GM21576 (cell line): ENCODE results near the gene STEAP3.

Source experiments
- ATAC-seq: cut with Tn5 transposase; IDR thresholded peaks from one replicate; pipeline ENCODE4 v1.9.1; 2021; ENCODE audit warnings: mild to moderate bottlenecking, moderate library complexity; ENCODE audit not compliant: unreplicated experiment

STEAP3 gene

DNA sequence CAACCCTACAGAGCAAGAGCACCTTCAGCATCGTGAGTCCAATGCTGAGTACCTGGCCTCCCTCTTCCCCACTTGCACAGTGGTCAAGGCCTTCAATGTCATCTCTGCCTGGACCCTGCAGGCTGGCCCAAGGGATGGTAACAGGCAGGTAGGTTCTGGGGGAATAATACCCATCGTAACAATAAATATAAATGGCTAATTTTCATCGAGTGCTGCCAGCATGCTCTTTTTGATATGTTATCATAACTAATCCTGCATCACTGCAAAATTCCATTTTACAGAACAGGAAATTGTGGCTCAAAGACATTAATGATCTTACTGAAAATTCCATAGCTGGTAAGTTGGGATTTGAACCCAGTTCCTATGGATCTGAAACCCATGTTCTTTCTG lies 22.2 kb downstream of the STEAP3 start:
- ATAC-seq, result no peak

GRCh38 chr2:119246884-119247843 lies 23.5 kb downstream of the STEAP3 start:
- no peak for ATAC-seq

DNA sequence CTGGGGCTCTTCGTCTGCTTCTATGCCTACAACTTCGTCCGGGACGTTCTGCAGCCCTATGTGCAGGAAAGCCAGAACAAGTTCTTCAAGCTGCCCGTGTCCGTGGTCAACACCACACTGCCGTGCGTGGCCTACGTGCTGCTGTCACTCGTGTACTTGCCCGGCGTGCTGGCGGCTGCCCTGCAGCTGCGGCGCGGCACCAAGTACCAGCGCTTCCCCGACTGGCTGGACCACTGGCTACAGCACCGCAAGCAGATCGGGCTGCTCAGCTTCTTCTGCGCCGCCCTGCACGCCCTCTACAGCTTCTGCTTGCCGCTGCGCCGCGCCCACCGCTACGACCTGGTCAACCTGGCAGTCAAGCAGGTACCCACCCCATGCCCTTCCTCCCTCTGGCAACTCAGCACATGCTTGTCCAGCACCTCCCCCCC lies 24.2 kb downstream of the STEAP3 start:
- no peak for ATAC-seq

DNA sequence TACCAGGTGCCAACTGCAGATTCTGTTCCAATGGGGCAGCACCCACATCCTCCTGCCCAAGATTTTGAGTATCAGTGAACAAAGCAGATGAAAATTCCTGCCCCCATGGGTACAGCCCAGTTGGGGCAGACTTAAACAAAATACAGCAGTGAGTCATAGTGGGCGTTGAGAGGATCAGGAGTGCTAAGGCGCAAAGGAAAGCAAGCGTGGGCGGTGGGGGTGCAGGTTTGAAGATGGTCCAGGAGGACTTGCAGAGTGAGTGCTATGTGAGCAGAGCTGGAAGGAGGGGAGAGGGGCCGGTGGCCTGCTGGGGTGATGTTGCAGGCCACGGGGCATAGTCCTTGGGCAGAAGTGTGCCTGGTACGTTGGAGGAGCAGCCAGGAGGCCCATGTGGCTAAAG lies 24.7 kb downstream of the STEAP3 start:
- no peak for ATAC-seq

GRCh38 chr2:119248751-119249150 lies 25.1 kb downstream of the STEAP3 start:
- ATAC-seq, result no peak

DNA sequence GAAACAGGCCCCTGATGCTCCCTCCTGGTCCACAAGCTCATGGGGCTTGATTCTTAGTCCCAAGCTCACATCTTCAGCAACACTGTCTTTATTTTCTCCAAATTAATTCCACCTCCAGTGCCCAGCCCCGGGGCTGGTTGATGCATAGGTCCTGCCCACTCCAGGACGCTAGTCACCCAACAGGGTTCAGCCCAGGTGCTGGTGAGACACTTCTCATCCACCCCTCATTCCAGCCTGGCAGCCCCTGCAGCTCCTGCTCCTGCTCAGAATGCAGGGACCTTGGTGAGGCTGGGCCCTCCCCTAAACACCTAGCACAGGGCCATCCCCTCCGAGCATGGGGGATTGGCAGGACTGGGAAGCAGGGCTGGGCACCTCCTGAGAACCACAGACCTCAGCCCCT lies 25.7 kb downstream of the STEAP3 start:
- ATAC-seq, result no peak

GRCh38 chr2:119249855-119250717 lies 26.5 kb downstream of the STEAP3 start:
- ATAC-seq, result no peak

GRCh38 chr2:119250718-119251290 lies 27.2 kb downstream of the STEAP3 start:
- ATAC-seq, result no peak

DNA sequence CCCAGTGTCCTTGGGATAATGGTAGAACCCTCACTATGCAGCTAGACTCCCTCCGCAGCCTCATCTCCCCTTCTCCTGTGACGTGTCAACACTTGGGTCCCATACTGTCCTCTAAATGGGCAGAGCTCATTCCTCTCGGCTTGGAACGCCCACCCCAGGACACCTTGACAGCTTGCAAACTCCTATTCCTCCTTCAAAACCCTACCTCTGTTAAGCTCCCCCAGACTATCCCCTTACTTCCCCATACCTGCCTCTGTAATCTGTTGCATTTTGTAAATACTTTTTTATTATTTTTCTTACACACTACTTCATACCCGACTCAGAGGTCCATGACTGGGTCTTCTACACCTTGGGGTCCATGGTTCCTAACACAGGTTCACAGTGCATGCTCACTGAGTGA lies 28.0 kb downstream of the STEAP3 start:
- no peak for ATAC-seq

- no peak for ATAC-seq
These were observed 28.8 kb downstream of the STEAP3 start for GRCh38 chr2:119252186-119253113.

- ATAC-seq, result no peak
These were observed 29.6 kb downstream of the STEAP3 start for GRCh38 chr2:119253114-119253702.

GRCh38 chr2:119253760-119254600 lies 30.3 kb downstream of the STEAP3 start:
- no peak for ATAC-seq

DNA sequence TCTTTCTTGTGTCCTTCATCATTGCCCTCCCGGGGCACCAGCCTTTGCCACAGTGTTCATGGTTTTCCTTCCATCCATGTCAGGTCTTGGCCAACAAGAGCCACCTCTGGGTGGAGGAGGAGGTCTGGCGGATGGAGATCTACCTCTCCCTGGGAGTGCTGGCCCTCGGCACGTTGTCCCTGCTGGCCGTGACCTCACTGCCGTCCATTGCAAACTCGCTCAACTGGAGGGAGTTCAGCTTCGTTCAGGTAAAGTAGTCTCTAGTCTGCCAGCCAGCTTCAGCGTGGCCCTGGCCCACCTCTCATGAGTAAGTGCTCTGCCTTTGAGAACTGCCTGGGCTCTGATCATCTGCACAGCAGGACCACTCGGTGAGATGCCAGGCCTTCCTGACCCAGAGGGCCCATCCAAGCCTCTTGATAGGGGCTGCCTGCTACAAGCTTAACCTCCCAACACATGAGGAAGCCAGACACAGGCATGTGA lies 31.0 kb downstream of the STEAP3 start:
- ATAC-seq, result no peak

DNA sequence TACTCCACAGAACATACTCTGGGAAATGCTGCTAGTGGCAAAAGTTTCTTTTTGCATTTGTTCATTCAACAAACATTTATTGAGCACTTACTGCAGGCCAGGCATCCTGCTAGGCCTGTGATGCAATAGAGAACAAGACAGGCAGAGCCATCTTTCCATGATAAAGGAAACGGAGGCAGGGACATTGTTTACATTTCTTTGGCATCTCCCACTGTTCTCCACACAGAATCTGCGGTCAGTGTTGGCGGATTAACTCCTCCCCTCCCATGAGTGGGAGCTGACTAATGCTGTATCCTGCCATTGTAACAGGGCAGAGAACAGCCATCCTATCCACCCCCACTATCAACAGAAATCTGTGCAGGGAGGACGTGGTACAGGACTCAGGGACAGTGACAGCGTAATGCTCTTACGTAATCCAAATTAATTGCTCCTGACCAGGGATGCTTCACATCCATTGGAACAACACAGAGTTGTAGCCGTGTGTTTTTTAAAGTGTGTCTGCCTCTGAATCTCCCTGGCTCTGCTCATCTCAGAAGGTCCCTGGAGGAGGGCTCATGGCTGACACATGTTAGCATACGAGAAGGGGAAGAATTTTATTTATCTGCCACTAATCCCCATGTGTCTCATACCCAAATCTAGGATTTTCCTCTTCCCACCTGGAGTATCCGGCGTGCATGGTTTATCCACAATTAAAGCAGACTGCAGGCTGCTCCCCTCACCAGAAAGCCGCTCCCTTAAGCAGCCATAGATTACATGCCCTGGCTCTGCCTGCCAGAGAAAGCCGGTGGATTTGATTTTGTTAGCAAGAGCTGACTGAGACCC lies 32.3 kb downstream of the STEAP3 start:
- ATAC-seq, result no peak

DNA sequence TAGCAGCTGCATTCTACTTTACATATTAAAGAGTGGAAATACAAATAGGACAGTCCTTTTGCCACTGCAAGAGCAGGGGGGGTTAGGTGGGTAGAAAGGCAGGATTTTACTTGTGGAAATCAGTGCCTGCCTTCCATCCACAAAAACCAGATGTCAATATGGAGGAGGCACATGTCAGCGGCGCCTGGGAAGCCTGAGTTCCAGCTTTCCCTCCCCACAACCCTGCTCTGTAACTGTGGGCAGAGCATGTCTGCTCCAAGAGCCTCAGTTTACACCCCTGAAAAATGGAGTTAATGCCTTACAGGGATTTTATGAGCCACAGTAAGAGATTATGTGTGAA lies 32.9 kb downstream of the STEAP3 start:
- ATAC-seq, result no peak

- ATAC-seq, result no peak
These were observed 33.6 kb downstream of the STEAP3 start for GRCh38 chr2:119257198-119257597.

DNA sequence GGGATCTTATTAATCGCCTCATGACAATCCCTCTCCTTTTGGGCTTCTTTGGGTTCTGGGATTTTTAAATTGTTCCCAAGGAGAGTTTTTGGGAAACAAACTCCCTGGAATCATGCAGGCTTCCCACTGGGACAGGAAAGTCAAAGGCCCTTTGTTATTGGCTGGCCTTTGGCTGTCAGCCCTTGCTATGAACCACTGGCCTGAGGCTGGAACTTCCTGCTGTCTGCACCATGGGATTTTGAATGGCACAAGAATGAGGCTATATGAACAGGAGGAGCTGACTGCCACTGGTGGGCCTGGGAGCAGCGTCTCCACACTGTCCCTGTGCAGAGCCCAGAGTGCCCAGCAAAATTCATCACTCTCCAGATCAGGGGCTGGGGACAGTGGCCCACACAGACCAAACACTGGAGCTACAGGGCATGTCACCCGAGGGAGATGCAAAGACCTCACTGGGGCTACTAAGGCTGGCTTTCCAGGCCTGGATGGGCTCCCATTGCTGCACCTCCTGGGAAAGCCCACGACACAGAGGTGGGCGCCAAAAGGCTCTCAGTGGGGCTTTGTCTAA lies 35.7 kb downstream of the STEAP3 start:
- no peak for ATAC-seq
